ENCODE results near the gene SUSD2.

- TF ChIP-seq, protein P1, sequence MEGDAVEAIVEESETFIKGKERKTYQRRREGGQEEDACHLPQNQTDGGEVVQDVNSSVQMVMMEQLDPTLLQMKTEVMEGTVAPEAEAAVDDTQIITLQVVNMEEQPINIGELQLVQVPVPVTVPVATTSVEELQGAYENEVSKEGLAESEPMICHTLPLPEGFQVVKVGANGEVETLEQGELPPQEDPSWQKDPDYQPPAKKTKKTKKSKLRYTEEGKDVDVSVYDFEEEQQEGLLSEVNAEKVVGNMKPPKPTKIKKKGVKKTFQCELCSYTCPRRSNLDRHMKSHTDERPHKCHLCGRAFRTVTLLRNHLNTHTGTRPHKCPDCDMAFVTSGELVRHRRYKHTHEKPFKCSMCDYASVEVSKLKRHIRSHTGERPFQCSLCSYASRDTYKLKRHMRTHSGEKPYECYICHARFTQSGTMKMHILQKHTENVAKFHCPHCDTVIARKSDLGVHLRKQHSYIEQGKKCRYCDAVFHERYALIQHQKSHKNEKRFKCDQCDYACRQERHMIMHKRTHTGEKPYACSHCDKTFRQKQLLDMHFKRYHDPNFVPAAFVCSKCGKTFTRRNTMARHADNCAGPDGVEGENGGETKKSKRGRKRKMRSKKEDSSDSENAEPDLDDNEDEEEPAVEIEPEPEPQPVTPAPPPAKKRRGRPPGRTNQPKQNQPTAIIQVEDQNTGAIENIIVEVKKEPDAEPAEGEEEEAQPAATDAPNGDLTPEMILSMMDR (conservative IDR thresholded peaks at IDR 0.05), result no peak
- no peak for TF ChIP-seq ZFX (IDR thresholded peaks at IDR 0.05)
These were observed 17.0 kb upstream of the SUSD2 start for GRCh38 chr22:24164243-24164642.
